ENCODE data around the gene XPC. TPM values are rescaled to one million over a fixed set of nuclear protein-coding genes. Genes with fewer than 3 reads are reported as not detected.

Gene XPC
- total and polyA plus RNA-seq, 2 donors: 19.1 to 32.8 TPM

GRCh38 chr3:14156201-14156600, 22.2 kb downstream of the XPC start:
- no peaks in the 10 kb centered on the region for H3K27me3 ChIP-seq (ENCODE audit: control insufficient read depth in 2 of 2, insufficient read depth in 1 of 2, low read length in 1 of 2)
- H3K27ac ChIP-seq (ENCODE audit: low read depth in 1 of 2, low read length in 1 of 2): no peak overlapping the region
- H3K4me3 ChIP-seq (ENCODE audit: low read length in 2 of 2): no peak overlapping the region
- H3K9me3 ChIP-seq (ENCODE audit: control insufficient read depth in 2 of 2, insufficient read depth in 1 of 2, low read length in 1 of 2): no peaks in the 10 kb centered on the region
- H3K36me3 ChIP-seq (ENCODE audit: control insufficient read depth in 2 of 2, insufficient read depth in 2 of 2, low read length in 1 of 2): peaks cover 48 to 76% of the 10 kb centered on the region in 2 donors
- peaks cover 0 to 23% of the 10 kb centered on the region in 2 donors for H3K4me1 ChIP-seq (ENCODE audit: control insufficient read depth in 2 of 2, insufficient read depth in 2 of 2, low read length in 2 of 2)
- no peak for DNase-seq (ENCODE audit: low read depth in 6 of 9, low spot score in 9 of 9)
- 95% methylated on average over 7 of the region's 7 CpGs for WGBS

GRCh38 chr3:14154895-14155440, 23.4 kb downstream of the XPC start:
- peaks cover 0 to 23% of the 10 kb centered on the region in 2 donors for H3K4me1 ChIP-seq (ENCODE audit: control insufficient read depth in 2 of 2, insufficient read depth in 2 of 2, low read length in 2 of 2)
- no peaks in the 10 kb centered on the region for H3K27me3 ChIP-seq (ENCODE audit: control insufficient read depth in 2 of 2, insufficient read depth in 1 of 2, low read length in 1 of 2)
- WGBS: 92% methylated on average over 7 of the region's 7 CpGs
- no peak overlapping the region for H3K4me3 ChIP-seq (ENCODE audit: low read length in 2 of 2)
- peaks cover 48 to 64% of the 10 kb centered on the region in 2 donors for H3K36me3 ChIP-seq (ENCODE audit: control insufficient read depth in 2 of 2, insufficient read depth in 2 of 2, low read length in 1 of 2)
- no peak for DNase-seq (ENCODE audit: low read depth in 6 of 9, low spot score in 9 of 9)
- H3K9me3 ChIP-seq (ENCODE audit: control insufficient read depth in 2 of 2, insufficient read depth in 1 of 2, low read length in 1 of 2): no peaks in the 10 kb centered on the region
- H3K27ac ChIP-seq (ENCODE audit: low read depth in 1 of 2, low read length in 1 of 2): no peak overlapping the region

- Histone ChIP-seq H3K9me3 (ENCODE audit: control insufficient read depth in 2 of 2, insufficient read depth in 1 of 2, low read length in 1 of 2) (no peaks in the 10 kb centered on the region), H3K4me1 (ENCODE audit: control insufficient read depth in 2 of 2, insufficient read depth in 2 of 2, low read length in 2 of 2) (peaks cover 0 to 23% of the 10 kb centered on the region in 2 donors), H3K27me3 (ENCODE audit: control insufficient read depth in 2 of 2, insufficient read depth in 1 of 2, low read length in 1 of 2) (no peaks in the 10 kb centered on the region), H3K36me3 (ENCODE audit: control insufficient read depth in 2 of 2, insufficient read depth in 2 of 2, low read length in 1 of 2) (peaks cover 46 to 58% of the 10 kb centered on the region in 2 donors), H3K4me3 (ENCODE audit: low read length in 2 of 2) (no peak overlapping the region), H3K27ac (ENCODE audit: low read depth in 1 of 2, low read length in 1 of 2) (no peak overlapping the region)
- DNase-seq (ENCODE audit: low read depth in 6 of 9, low spot score in 9 of 9): no peak
- 99% methylated on average over 5 of the region's 5 CpGs for WGBS
Observed at GRCh38 chr3:14154276-14154675, 24.1 kb downstream of the XPC start.

- Histone ChIP-seq H3K36me3 (ENCODE audit: control insufficient read depth in 2 of 2, insufficient read depth in 2 of 2, low read length in 1 of 2) (peaks cover 41 to 53% of the 10 kb centered on the region in 2 donors), H3K4me3 (ENCODE audit: low read length in 2 of 2) (no peak overlapping the region), H3K9me3 (ENCODE audit: control insufficient read depth in 2 of 2, insufficient read depth in 1 of 2, low read length in 1 of 2) (no peaks in the 10 kb centered on the region), H3K27ac (ENCODE audit: low read depth in 1 of 2, low read length in 1 of 2) (no peak overlapping the region), H3K4me1 (ENCODE audit: control insufficient read depth in 2 of 2, insufficient read depth in 2 of 2, low read length in 2 of 2) (peaks cover 0 to 23% of the 10 kb centered on the region in 2 donors), H3K27me3 (ENCODE audit: control insufficient read depth in 2 of 2, insufficient read depth in 1 of 2, low read length in 1 of 2) (no peaks in the 10 kb centered on the region)
- no peak for DNase-seq (ENCODE audit: low read depth in 6 of 9, low spot score in 9 of 9)
- WGBS: 97% methylated on average over 6 of the region's 6 CpGs
Observed at GRCh38 chr3:14153663-14154062, 24.7 kb downstream of the XPC start.

- no peaks in the 10 kb centered on the region for H3K27me3 ChIP-seq (ENCODE audit: control insufficient read depth in 2 of 2, insufficient read depth in 1 of 2, low read length in 1 of 2)
- H3K4me1 ChIP-seq (ENCODE audit: control insufficient read depth in 2 of 2, insufficient read depth in 2 of 2, low read length in 2 of 2): peaks cover 0 to 23% of the 10 kb centered on the region in 2 donors
- H3K9me3 ChIP-seq (ENCODE audit: control insufficient read depth in 2 of 2, insufficient read depth in 1 of 2, low read length in 1 of 2): no peaks in the 10 kb centered on the region
- H3K27ac ChIP-seq (ENCODE audit: low read depth in 1 of 2, low read length in 1 of 2): no peak overlapping the region
- DNase-seq (ENCODE audit: low read depth in 6 of 9, low spot score in 9 of 9): no peak
- no peak overlapping the region for H3K4me3 ChIP-seq (ENCODE audit: low read length in 2 of 2)
- WGBS: 92% methylated on average over 4 of the region's 4 CpGs
- peaks cover 39 to 52% of the 10 kb centered on the region in 2 donors for H3K36me3 ChIP-seq (ENCODE audit: control insufficient read depth in 2 of 2, insufficient read depth in 2 of 2, low read length in 1 of 2)
Observed at GRCh38 chr3:14152963-14153355, 25.4 kb downstream of the XPC start.

GRCh38 chr3:14152233-14152962, 26.0 kb downstream of the XPC start:
- H3K36me3 ChIP-seq (ENCODE audit: control insufficient read depth in 2 of 2, insufficient read depth in 2 of 2, low read length in 1 of 2): peaks cover 40 to 52% of the 10 kb centered on the region in 2 donors
- H3K4me3 ChIP-seq (ENCODE audit: low read length in 2 of 2): no peak overlapping the region
- peaks cover 0 to 23% of the 10 kb centered on the region in 2 donors for H3K4me1 ChIP-seq (ENCODE audit: control insufficient read depth in 2 of 2, insufficient read depth in 2 of 2, low read length in 2 of 2)
- H3K27me3 ChIP-seq (ENCODE audit: control insufficient read depth in 2 of 2, insufficient read depth in 1 of 2, low read length in 1 of 2): no peaks in the 10 kb centered on the region
- WGBS: 79% methylated on average over 11 of the region's 11 CpGs
- peak in 1 of 9 donors; percentile 57 for DNase-seq (ENCODE audit: low read depth in 6 of 9, low spot score in 9 of 9)
- no peak overlapping the region for H3K27ac ChIP-seq (ENCODE audit: low read depth in 1 of 2, low read length in 1 of 2)
- H3K9me3 ChIP-seq (ENCODE audit: control insufficient read depth in 2 of 2, insufficient read depth in 1 of 2, low read length in 1 of 2): no peaks in the 10 kb centered on the region

- Histone ChIP-seq H3K27me3 (ENCODE audit: control insufficient read depth in 2 of 2, insufficient read depth in 1 of 2, low read length in 1 of 2) (no peaks in the 10 kb centered on the region), H3K4me1 (ENCODE audit: control insufficient read depth in 2 of 2, insufficient read depth in 2 of 2, low read length in 2 of 2) (peaks cover 0 to 15% of the 10 kb centered on the region in 2 donors), H3K9me3 (ENCODE audit: control insufficient read depth in 2 of 2, insufficient read depth in 1 of 2, low read length in 1 of 2) (no peaks in the 10 kb centered on the region), H3K36me3 (ENCODE audit: control insufficient read depth in 2 of 2, insufficient read depth in 2 of 2, low read length in 1 of 2) (peaks cover 48 to 52% of the 10 kb centered on the region in 2 donors), H3K4me3 (ENCODE audit: low read length in 2 of 2) (no peak overlapping the region), H3K27ac (ENCODE audit: low read depth in 1 of 2, low read length in 1 of 2) (no peak overlapping the region)
- WGBS: 92% methylated on average over 12 of the region's 12 CpGs
- no peak for DNase-seq (ENCODE audit: low read depth in 6 of 9, low spot score in 9 of 9)
Observed at GRCh38 chr3:14151471-14152083, 26.8 kb downstream of the XPC start.

GRCh38 chr3:14150491-14151230, 27.7 kb downstream of the XPC start:
- Histone ChIP-seq H3K36me3 (ENCODE audit: control insufficient read depth in 2 of 2, insufficient read depth in 2 of 2, low read length in 1 of 2) (peaks cover 52% of the 10 kb centered on the region in 2 donors), H3K4me1 (ENCODE audit: control insufficient read depth in 2 of 2, insufficient read depth in 2 of 2, low read length in 2 of 2) (peaks cover 0 to 10% of the 10 kb centered on the region in 2 donors)
- 97% methylated on average over 9 of the region's 9 CpGs for WGBS

GRCh38 chr3:14150078-14150477, 28.3 kb downstream of the XPC start:
- Histone ChIP-seq H3K4me3 (ENCODE audit: low read length in 2 of 2) (no peak overlapping the region), H3K36me3 (ENCODE audit: control insufficient read depth in 2 of 2, insufficient read depth in 2 of 2, low read length in 1 of 2) (peaks cover 57% of the 10 kb centered on the region in 2 donors), H3K9me3 (ENCODE audit: control insufficient read depth in 2 of 2, insufficient read depth in 1 of 2, low read length in 1 of 2) (no peaks in the 10 kb centered on the region), H3K27ac (ENCODE audit: low read depth in 1 of 2, low read length in 1 of 2) (no peak overlapping the region), H3K4me1 (ENCODE audit: control insufficient read depth in 2 of 2, insufficient read depth in 2 of 2, low read length in 2 of 2) (peaks cover 0 to 13% of the 10 kb centered on the region in 2 donors), H3K27me3 (ENCODE audit: control insufficient read depth in 2 of 2, insufficient read depth in 1 of 2, low read length in 1 of 2) (no peaks in the 10 kb centered on the region)
- DNase-seq (ENCODE audit: low read depth in 6 of 9, low spot score in 9 of 9): no peak
- 97% methylated on average over 9 of the region's 9 CpGs for WGBS

More at GRCh38 chr3:14150491-14151230, 27.7 kb downstream of the XPC start:
- Histone ChIP-seq H3K9me3 (ENCODE audit: control insufficient read depth in 2 of 2, insufficient read depth in 1 of 2, low read length in 1 of 2) (no peaks in the 10 kb centered on the region), H3K4me3 (ENCODE audit: low read length in 2 of 2) (no peak overlapping the region), H3K27me3 (ENCODE audit: control insufficient read depth in 2 of 2, insufficient read depth in 1 of 2, low read length in 1 of 2) (no peaks in the 10 kb centered on the region), H3K27ac (ENCODE audit: low read depth in 1 of 2, low read length in 1 of 2) (no peak overlapping the region)
- no peak for DNase-seq (ENCODE audit: low read depth in 6 of 9, low spot score in 9 of 9)
